IMR-90 (cell line): ENCODE data around the gene FAM180A. TPM values are rescaled to one million over a fixed set of nuclear protein-coding genes. Genes with fewer than 3 reads are reported as not detected.

Experiments
- ATAC-seq: fragments of 200-7000 bp; cut with Tn5 transposase; 2 replicates; pipeline ENCODE4 v1.9.1; 2020; ENCODE audit warnings: low read depth, mild to moderate bottlenecking, moderate library complexity
- BruUV-seq: library from RNA; stranded (reverse); fragments of 400-500 nt; replicated peaks from 2 replicates; lab custom pipeline; 2021; lab: Mats Ljungman, UMichigan
- CTCF ChIA-PET: fragments of 300-600 bp; formaldehyde crosslinking; extraction: SDS; loops from one replicate; lab custom pipeline; 2021; ENCODE audit warnings: antibody characterized with exemption; lab: Yijun Ruan, JAX
- POLR2A ChIA-PET: fragments of 300-600 bp; sonication (Branson Sonifier 250); formaldehyde crosslinking; loops from one replicate; lab custom pipeline; 2022; ENCODE audit warnings: antibody characterized with exemption; ENCODE audit not compliant: unreplicated experiment; lab: Charles Lee
- DNase-seq: peaks from one replicate; pipeline ENCODE4 v3.0.0; 2013
- H2AFZ ChIP-seq: replicated peaks from 2 replicates; pipeline ENCODE3; 2013; ENCODE audit warnings: low read length, mild to moderate bottlenecking; ENCODE audit not compliant: poor library complexity
- H2AK5ac ChIP-seq: 2 replicates; pipeline ENCODE4 v1.6.1; 2013; ENCODE audit warnings: low read depth, low read length, inconsistent platforms
- H2AK9ac ChIP-seq: replicated peaks from 2 replicates; pipeline ENCODE3; 2013; ENCODE audit warnings: mild to moderate bottlenecking, low read depth, low read length, moderate library complexity; ENCODE audit not compliant: poor library complexity
- H2BK120ac ChIP-seq: 2 replicates; pipeline ENCODE4 v1.6.1; 2013; ENCODE audit warnings: low read depth, low read length, inconsistent platforms
- H2BK15ac ChIP-seq: 3 replicates; pipeline ENCODE4 v1.6.1; 2013; ENCODE audit warnings: low read depth, low read length, inconsistent platforms
- H2BK20ac ChIP-seq: 2 replicates; pipeline ENCODE4 v1.6.1; 2013; ENCODE audit warnings: low read depth, mild to moderate bottlenecking, inconsistent platforms, low read length, moderate library complexity
- H2BK5ac ChIP-seq: 2 replicates; pipeline ENCODE4 v1.6.1; 2013; ENCODE audit warnings: mild to moderate bottlenecking, low read depth, low read length, inconsistent platforms; ENCODE audit not compliant: poor library complexity, severe bottlenecking
- H3K14ac ChIP-seq: replicated peaks from 2 replicates; pipeline ENCODE4 v1.6.1; 2013; ENCODE audit warnings: low read depth, low read length, inconsistent platforms
- H3K18ac ChIP-seq: 2 replicates; pipeline ENCODE4 v1.6.1; 2013; ENCODE audit warnings: low read depth, low read length, control low read depth
- H3K23ac ChIP-seq: 2 replicates; pipeline ENCODE4 v1.6.1; 2013; ENCODE audit warnings: low read depth, low read length, inconsistent platforms
- H3K27ac ChIP-seq: 2 replicates; pipeline ENCODE4 v1.5.1; 2013; ENCODE audit warnings: mild to moderate bottlenecking, control low read depth, low read length; ENCODE audit not compliant: insufficient read depth
- H3K27me3 ChIP-seq: 2 replicates; pipeline ENCODE4 v1.6.1; 2013; ENCODE audit warnings: low read length; ENCODE audit not compliant: control insufficient read depth, insufficient read depth
- H3K36me3 ChIP-seq: 2 replicates; pipeline ENCODE4 v1.6.1; 2013; ENCODE audit warnings: low read length, mixed read lengths; ENCODE audit not compliant: control insufficient read depth, insufficient read depth
- H3K4ac ChIP-seq: 2 replicates; pipeline ENCODE4 v1.6.1; 2013; ENCODE audit warnings: low read depth, low read length, inconsistent platforms
- H3K4me1 ChIP-seq: 2 replicates; pipeline ENCODE4 v1.6.1; 2013; ENCODE audit warnings: low read length, mixed read lengths; ENCODE audit not compliant: control insufficient read depth, insufficient read depth
- H3K4me2 ChIP-seq: 2 replicates; pipeline ENCODE4 v1.6.1; 2013; ENCODE audit warnings: low read depth, mild to moderate bottlenecking, control low read depth, low read length, moderate library complexity
- H3K4me3 ChIP-seq: 2 replicates; pipeline ENCODE4 v1.5.1; 2013; ENCODE audit warnings: low read depth, mild to moderate bottlenecking, control low read depth, low read length, moderate library complexity; ENCODE audit not compliant: insufficient read depth
- H3K56ac ChIP-seq: 2 replicates; pipeline ENCODE4 v1.6.1; 2013; ENCODE audit warnings: low read length, inconsistent platforms; ENCODE audit not compliant: insufficient read depth; ENCODE audit errors: extremely low read depth
- H3K79me1 ChIP-seq, 2 experiments: 2 replicates each; pipeline ENCODE4 v1.6.1; 2013; ENCODE audit warnings: low read length in 2 of 2, inconsistent platforms in 1 of 2, low read depth in 1 of 2
- H3K9ac ChIP-seq: 2 replicates; pipeline ENCODE4 v1.6.1; 2013; ENCODE audit warnings: low read depth, low read length, control low read depth
- H3K9me1 ChIP-seq: 2 replicates; pipeline ENCODE4 v1.6.1; 2013; ENCODE audit warnings: low read length, inconsistent platforms; ENCODE audit not compliant: insufficient read depth
- H3K9me3 ChIP-seq: 2 replicates; pipeline ENCODE4 v1.6.1; 2013; ENCODE audit warnings: low read length; ENCODE audit not compliant: control insufficient read depth, insufficient read depth
- H4K20me1 ChIP-seq: 2 replicates; pipeline ENCODE4 v1.6.1; 2013; ENCODE audit warnings: low read length, inconsistent platforms; ENCODE audit not compliant: insufficient read depth
- H4K5ac ChIP-seq: 2 replicates; pipeline ENCODE4 v1.6.1; 2013; ENCODE audit warnings: mild to moderate bottlenecking, low read depth, low read length, control low read depth
- H4K8ac ChIP-seq, 2 experiments: 2 replicates each; pipeline ENCODE4 v1.6.1; 2013; ENCODE audit warnings: low read depth in 2 of 2, low read length in 2 of 2, control low read depth in 1 of 2, inconsistent platforms in 1 of 2
- H4K91ac ChIP-seq: 2 replicates; pipeline ENCODE4 v1.6.1; 2013; ENCODE audit warnings: low read depth, low read length, inconsistent platforms; ENCODE audit not compliant: insufficient read depth
- BHLHE40 ChIP-seq: fragments of 150-350 bp; IDR thresholded peaks from 2 replicates; pipeline ENCODE4 v1.6.1; 2016; ENCODE audit warnings: mild to moderate bottlenecking, low read depth, low read length
- CTCF ChIP-seq: conservative IDR thresholded peaks from 2 replicates; pipeline ENCODE4 v1.5.1; 2012; ENCODE audit warnings: mild to moderate bottlenecking, low read depth, low read length, improper control_type of control experiment
- WGBS, 2 experiments: methylation state at CpG; one replicate each; pipeline versions ENCODE4 v1.1.5 to v1.1.7; 2013; ENCODE audit warnings: missing lambda C conversion rate in 2 of 2; ENCODE audit not compliant: insufficient read length in 1 of 2; ENCODE audit errors: extremely low coverage in 2 of 2; 5-methylcytosine and 5-hydroxymethylcytosine counted together
- dilution Hi-C: fragments of 300-500 bp; cut with HindIII; formaldehyde crosslinking; loops from one replicate; pipeline ENCODE4 v1.14.3; 2018; ENCODE audit warnings: low sequenced_read_pairs; ENCODE audit not compliant: unreplicated experiment
- in situ Hi-C: fragments of 300-500 bp; cut with MboI; formaldehyde crosslinking; loops from 3 replicates; pipeline ENCODE4 v1.14.3; 2019; ENCODE audit warnings: low sequenced_read_pairs, inconsistent platforms, mixed read lengths
- intact Hi-C: fragments of 100-400 bp; cut with micrococcal nuclease; formaldehyde crosslinking; loops from 2 replicates; pipeline ENCODE4 v1.10.0; 2022
- polyA plus RNA-seq, 3 experiments: library from polyadenylated mRNA; depleted of rRNA; stranded (reverse); fragments of >200 nt; gene quantifications; 2 replicates each; pipeline ENCODE4 v1.2.3, GENCODE V29; 2012; ENCODE audit warnings: low replicate concordance in 1 of 3
- total RNA-seq: library from RNA; depleted of rRNA; stranded (reverse); fragments of >200 nt; gene quantifications from 2 replicates; pipeline ENCODE4 v1.2.3, GENCODE V29; 2012

Gene FAM180A
- total and polyA plus RNA-seq, 2 of the 4 experiments (the other 2 are of a cell fraction) = 1.3 to 2.0 TPM

GRCh38 chr7:135712182-135712782, 36.3 kb downstream of the FAM180A start:
- Histone ChIP-seq H3K79me1 (peaks cover 0 to 8% of the 10 kb centered on the region in 2 experiments; a peak in 2 of 4 replicates), H3K4me2 (no peak overlapping the region), H3K27me3 (no peaks in the 10 kb centered on the region), H3K27ac (no peak overlapping the region), H2BK15ac (no peak overlapping the region; the same call in 2 of the 3 replicates), H3K9ac (no peak overlapping the region), H2BK5ac (no peak overlapping the region), H4K91ac (no peak overlapping the region), H3K9me1 (peaks cover 22% of the 10 kb centered on the region), H2AK5ac (peak overlapping the region; percentile 71), H4K8ac (no peak overlapping the region), H2AFZ (no peak overlapping the region), H3K4me3 (no peak overlapping the region), H3K4me1 (peaks cover 20% of the 10 kb centered on the region), H3K4ac (no peak overlapping the region), H4K20me1 (no peaks in the 10 kb centered on the region), H3K18ac (no peak overlapping the region), H3K9me3 (no peaks in the 10 kb centered on the region), H4K5ac (no peak overlapping the region), H3K23ac (no peak overlapping the region), H2BK120ac (no peak overlapping the region; the same call in 1 of the 2 replicates), H2AK9ac (peak overlapping the region; percentile 18), H3K56ac (no peak overlapping the region), H3K14ac (no peak overlapping the region; the same call in 1 of the 2 replicates), H3K36me3 (no peaks in the 10 kb centered on the region), H2BK20ac (peak overlapping the region; percentile 27; the same call in 1 of the 2 replicates)
- ChIA-PET CTCF (interaction anchor here (0.6 to 1.3 kb wide), 3 partner anchors 21 to 53 kb away, joined by 4 to 8 read pairs (median 5); no protein-coding TSS in a partner anchor), POLR2A (interaction anchor here (0.5 kb wide), 1 partner anchor 52 kb away, joined by 5 read pairs; no protein-coding TSS in a partner anchor)
- in situ Hi-C loops (no loop called here), intact Hi-C loops (no loop called here), dilution Hi-C loops (no loop called here)
- DNase-seq (no peak), ATAC-seq (no peak)
- TF ChIP-seq CTCF (0 out of 2 replicates have a peak, but pooled peaks have one; percentile 4), BHLHE40 (no peak)
- no CpG with 5 or more reads among the region's 4 CpGs for WGBS, 2 experiments
- no TSS peak for BruUV-seq
